Measurements from ENCODE around the gene ETV2. TPM values are rescaled to one million over a fixed set of nuclear protein-coding genes. Genes with fewer than 3 reads are reported as not detected.

Gene ETV2
- total and polyA plus RNA-seq, 2 of the 4 experiments (the other 2 are of a cell fraction): 1.2 TPM; not detected in 1

GRCh38 chr19:35655600-35655999 is 14.1 kb downstream of the ETV2 start:
- dilution Hi-C loops (cut with HindIII; ENCODE audit: low sequenced_read_pairs, unreplicated experiment) (no loop called here), in situ Hi-C loops (cut with MboI; ENCODE audit: low sequenced_read_pairs) (no loop called here), intact Hi-C loops (cut with micrococcal nuclease) (no loop called here)
- ChIA-PET CTCF (no interaction called here), POLR2A (ENCODE audit: unreplicated experiment) (interaction anchor here (0.6 kb wide), 1 partner anchor 43 kb away, joined by 3 read pairs; no protein-coding TSS in a partner anchor)
- H2AK9ac ChIP-seq (replicated peaks; ENCODE audit: low read depth, low read length, poor library complexity): no peak overlapping the region
- 88% methylated on average over 1 of the region's 4 CpGs; no CpG with 5 or more reads in 1 of the 2 experiments for WGBS, 2 experiments (ENCODE audit: extremely low coverage in 2 of 2, insufficient read length in 1 of 2)
- no peak overlapping the region for H3K9ac ChIP-seq (ENCODE audit: low read depth, low read length)
- H2AFZ ChIP-seq (replicated peaks; ENCODE audit: low read length, poor library complexity): no peak overlapping the region
- no peak overlapping the region for H2BK15ac ChIP-seq (ENCODE audit: low read depth, low read length)
- H2BK5ac ChIP-seq (ENCODE audit: low read depth, low read length, poor library complexity, severe bottlenecking): no peak overlapping the region
- H3K27me3 ChIP-seq (ENCODE audit: control insufficient read depth, insufficient read depth, low read length): no peaks in the 10 kb centered on the region
- no peak overlapping the region for H3K4ac ChIP-seq (ENCODE audit: low read depth, low read length)
- H2BK120ac ChIP-seq (ENCODE audit: low read depth, low read length): no peak overlapping the region
- H4K8ac ChIP-seq (ENCODE audit: low read depth in 2 of 2, low read length in 2 of 2): no peak overlapping the region
- H3K18ac ChIP-seq (ENCODE audit: low read depth, low read length): no peak overlapping the region
- H2AK5ac ChIP-seq (ENCODE audit: low read depth, low read length): no peak overlapping the region
- peaks cover 46% of the 10 kb centered on the region for H3K36me3 ChIP-seq (ENCODE audit: control insufficient read depth, insufficient read depth, low read length)
- no peak overlapping the region for H3K4me3 ChIP-seq (ENCODE audit: insufficient read depth, low read depth, low read length)
- H4K20me1 ChIP-seq (ENCODE audit: insufficient read depth, low read length): 0 out of 2 replicates have a peak, but pooled peaks cover 7% of the 10 kb centered on the region
- no peak overlapping the region for H3K27ac ChIP-seq (ENCODE audit: insufficient read depth, low read length)
- DNase-seq: no peak
- ATAC-seq (ENCODE audit: low read depth): no peak
- no TSS peak for BruUV-seq (replicated peaks)
- H4K5ac ChIP-seq (ENCODE audit: low read depth, low read length): no peak overlapping the region
- no peak overlapping the region for H2BK20ac ChIP-seq (ENCODE audit: low read depth, low read length)
- no peaks in the 10 kb centered on the region for H3K9me3 ChIP-seq (ENCODE audit: control insufficient read depth, insufficient read depth, low read length)
- H4K91ac ChIP-seq (ENCODE audit: insufficient read depth, low read depth, low read length): no peak overlapping the region
- H3K14ac ChIP-seq (replicated peaks; ENCODE audit: low read depth, low read length): no peak overlapping the region
- no peak overlapping the region for H3K23ac ChIP-seq (ENCODE audit: low read depth, low read length)
- H3K79me1 ChIP-seq (ENCODE audit: low read depth in 1 of 2, low read length in 2 of 2): peaks cover 7 to 16% of the 10 kb centered on the region in 2 experiments
- no peak overlapping the region for H3K56ac ChIP-seq (ENCODE audit: extremely low read depth, insufficient read depth, low read length)
- TF ChIP-seq NFE2L2 (IDR thresholded peaks at IDR 0.05; ENCODE audit: low read depth, low read length): no peak
- TF ChIP-seq MAZ (IDR thresholded peaks at IDR 0.05; ENCODE audit: borderline replicate concordance, low read depth, low read length): no peak
- TF ChIP-seq RCOR1 (IDR thresholded peaks at IDR 0.05; ENCODE audit: insufficient replicate concordance, low read length): no peak
- TF ChIP-seq SMC3 (IDR thresholded peaks at IDR 0.05; ENCODE audit: low read depth, low read length): no peak
- no peak for TF ChIP-seq CEBPB (IDR thresholded peaks at IDR 0.05; ENCODE audit: low read depth, low read length)
- no peak for TF ChIP-seq BHLHE40 (IDR thresholded peaks at IDR 0.05; ENCODE audit: low read depth, low read length)
- no peak for TF ChIP-seq CTCF (conservative IDR thresholded peaks at IDR 0.05; ENCODE audit: low read depth, low read length)
- TF ChIP-seq FOS (IDR thresholded peaks at IDR 0.05; ENCODE audit: low read depth, low read length): no peak
- TF ChIP-seq USF2 (IDR thresholded peaks at IDR 0.05; ENCODE audit: low read depth, low read length): no peak
- no peak for TF ChIP-seq MAFK (IDR thresholded peaks at IDR 0.05; ENCODE audit: low read depth, low read length)
- TF ChIP-seq POLR2A (IDR thresholded peaks at IDR 0.05; ENCODE audit: low read depth, low read length): no peak
- no peak for TF ChIP-seq RFX5 (IDR thresholded peaks at IDR 0.05; ENCODE audit: low read depth, low read length)
- no peak for TF ChIP-seq MXI1 (IDR thresholded peaks at IDR 0.05; ENCODE audit: borderline replicate concordance, low read depth, low read length)
- no peak overlapping the region for H3K4me2 ChIP-seq (ENCODE audit: low read depth, low read length)
- H3K4me1 ChIP-seq (ENCODE audit: control insufficient read depth, insufficient read depth, low read length): no peaks in the 10 kb centered on the region
- no peaks in the 10 kb centered on the region for H3K9me1 ChIP-seq (ENCODE audit: insufficient read depth, low read length)
